ENCODE measurements around the gene COL12A1. TPM values are rescaled to one million over a fixed set of nuclear protein-coding genes. Genes with fewer than 3 reads are reported as not detected.

COL12A1 gene
- total and polyA plus RNA-seq, 2 experiments from 2014 or later, result 0.39 to 6.3 TPM

- no peak for TF ChIP-seq ZNF462 (CRISPR knock-in tag; IDR thresholded peaks at IDR 0.05)
- no peak for TF ChIP-seq EZH2phosphoT487 (IDR thresholded peaks at IDR 0.05; ENCODE audit: unreplicated experiment)
- no peak for TF ChIP-seq CREB1 (CRISPR knock-in tag; IDR thresholded peaks at IDR 0.05; ENCODE audit: low read depth)
- TF ChIP-seq ZNF331 (CRISPR knock-in tag; IDR thresholded peaks at IDR 0.05; ENCODE audit: low read depth), result no peak
- TF ChIP-seq JUNB (IDR thresholded peaks at IDR 0.05; ENCODE audit: unreplicated experiment), result no peak
- no peak for TF ChIP-seq CTCF (conservative IDR thresholded peaks at IDR 0.05; ENCODE audit: low read depth in 2 of 2)
- no peak for TF ChIP-seq STAT1 (IDR thresholded peaks at IDR 0.05; ENCODE audit: unreplicated experiment)
These were observed 119.8 kb downstream of the COL12A1 start (continued) for GRCh38 chr6:75085931-75086635.
